Measurements from ENCODE around the gene PGGHG.

Gene PGGHG

GRCh38 chr11:250740-251299 lies 38.1 kb upstream of the PGGHG start:
- TF ChIP-seq CTCF (conservative IDR thresholded peaks at IDR 0.05; ENCODE audit: low read depth, low read length), result peak; percentile 83
- peak; percentile 78 for DNase-seq (ENCODE audit: low read depth)
- H3K4me3 ChIP-seq (ENCODE audit: low read depth, low read length), result no peak overlapping the region

GRCh38 chr11:251550-251949 lies 37.4 kb upstream of the PGGHG start:
- TF ChIP-seq CTCF (conservative IDR thresholded peaks at IDR 0.05; ENCODE audit: low read depth, low read length), result peak; percentile 23
- no peak overlapping the region for H3K4me3 ChIP-seq (ENCODE audit: low read depth, low read length)
- peak; percentile 12 for DNase-seq (ENCODE audit: low read depth)

GRCh38 chr11:252666-253065 lies 36.3 kb upstream of the PGGHG start:
- no peak for TF ChIP-seq CTCF (conservative IDR thresholded peaks at IDR 0.05; ENCODE audit: low read depth, low read length)
- H3K4me3 ChIP-seq (ENCODE audit: low read depth, low read length), result no peak overlapping the region
- no peak for DNase-seq (ENCODE audit: low read depth)

GRCh38 chr11:253160-253885 lies 35.6 kb upstream of the PGGHG start:
- H3K4me3 ChIP-seq (ENCODE audit: low read depth, low read length), result no peak overlapping the region
- no peak for TF ChIP-seq CTCF (conservative IDR thresholded peaks at IDR 0.05; ENCODE audit: low read depth, low read length)
- no peak for DNase-seq (ENCODE audit: low read depth)

GRCh38 chr11:253886-254270 lies 35.0 kb upstream of the PGGHG start:
- DNase-seq (ENCODE audit: low read depth), result no peak
- H3K4me3 ChIP-seq (ENCODE audit: low read depth, low read length), result no peak overlapping the region
- TF ChIP-seq CTCF (conservative IDR thresholded peaks at IDR 0.05; ENCODE audit: low read depth, low read length), result no peak

- H3K4me3 ChIP-seq (ENCODE audit: low read depth, low read length), result no peak overlapping the region
- no peak for TF ChIP-seq CTCF (conservative IDR thresholded peaks at IDR 0.05; ENCODE audit: low read depth, low read length)
- peak; percentile 50 for DNase-seq (ENCODE audit: low read depth)
Observed at GRCh38 chr11:255176-255575, 33.8 kb upstream of the PGGHG start.

- TF ChIP-seq CTCF (conservative IDR thresholded peaks at IDR 0.05; ENCODE audit: low read depth, low read length), result no peak
- no peak overlapping the region for H3K4me3 ChIP-seq (ENCODE audit: low read depth, low read length)
- no peak for DNase-seq (ENCODE audit: low read depth)
Observed at GRCh38 chr11:255816-256215, 33.1 kb upstream of the PGGHG start.

All from choroid plexus epithelial cell (primary cell).